A549 (cell line): Measurements from ENCODE around the gene ESRP2. TPM values are rescaled to one million over a fixed set of nuclear protein-coding genes. Genes with fewer than 3 reads are reported as not detected.

Experiments
- ATAC-seq, 2 experiments: fragments of 200-7000 bp in 1 of 2; fragments of >200 bp in 1 of 2; cut with Nextera tagmentation in 1 of 2; cut with Tn5 transposase in 1 of 2; 3 replicates each; pipeline versions ENCODE4 v1.8.0 to v1.9.1; 2018 to 2020; ENCODE audit warnings: mild to moderate bottlenecking in 1 of 2, moderate library complexity in 1 of 2
- CTCF ChIA-PET: fragments of 300-600 bp; sonication (Branson Sonifier 250); formaldehyde crosslinking; extraction: SDS; loops from one replicate; lab custom pipeline; 2021; ENCODE audit warnings: antibody characterized with exemption, inconsistent platforms; lab: Yijun Ruan, JAX
- POLR2A ChIA-PET: fragments of 350-600 bp; formaldehyde crosslinking; extraction: SDS; loops from one replicate; lab custom pipeline; 2021; ENCODE audit warnings: antibody characterized with exemption, inconsistent platforms; lab: Yijun Ruan, JAX
- DNase-seq, 2 experiments: peaks; one replicate each; pipeline versions ENCODE4 v3.0.0 to v3.0.0-alpha.2; 2011 to 2016; ENCODE audit warnings: low read depth in 1 of 2, low spot score in 1 of 2
- FAIRE-seq: peaks from 2 replicates; lab custom pipeline; 2011; peaks lifted over from hg19 to GRCh38; lab: Jason Lieb, UNC
- H3K27ac ChIP-seq, 2 experiments: fragments of >200 bp; sonication (Bioruptor Twin); formaldehyde crosslinking; 3 replicates each; pipeline ENCODE4 v1.5.1; 2016 to 2017
- H3K4me1 ChIP-seq: fragments of >200 bp; sonication (Bioruptor Twin); formaldehyde crosslinking; 3 replicates; pipeline ENCODE4 v1.6.1; 2016
- H3K4me2 ChIP-seq: fragments of >200 bp; sonication (Bioruptor Twin); formaldehyde crosslinking; 3 replicates; pipeline ENCODE4 v1.6.1; 2016
- H3K4me3 ChIP-seq: fragments of >200 bp; sonication (Bioruptor Twin); formaldehyde crosslinking; 3 replicates; pipeline ENCODE4 v1.5.1; 2016
- H3K9me3 ChIP-seq: fragments of >200 bp; sonication (Bioruptor Twin); formaldehyde crosslinking; 3 replicates; pipeline ENCODE4 v1.6.1; 2016
- CBX8 ChIP-seq: fragments of 200-600 bp; sonication (generic); IDR thresholded peaks from 2 replicates; pipeline ENCODE4 v1.6.1; 2016
- CEBPB ChIP-seq, 2 experiments: fragments of >200 bp in 1 of 2; sonication (Bioruptor Twin) in 1 of 2; formaldehyde crosslinking in 1 of 2; IDR thresholded peaks; 2 replicates each; pipeline ENCODE4 v1.6.1; 2012 to 2016
- CHD2 ChIP-seq: fragments of 150-350 bp; IDR thresholded peaks from 2 replicates; pipeline ENCODE4 v1.6.1; 2014; ENCODE audit warnings: low read length; ENCODE audit not compliant: partially characterized antibody
- CHD4 ChIP-seq: fragments of 200-600 bp; sonication (generic); IDR thresholded peaks from 2 replicates; pipeline ENCODE4 v1.6.1; 2016; ENCODE audit warnings: antibody characterized with exemption, mild to moderate bottlenecking, borderline replicate concordance
- EHF ChIP-seq: fragments of 250-450 bp; sonication (Bioruptor Pico); IDR thresholded peaks from 2 replicates; pipeline ENCODE4 v1.5.0; 2020; ENCODE audit warnings: mild to moderate bottlenecking
- EHMT2 ChIP-seq: fragments of 200-600 bp; sonication (generic); IDR thresholded peaks from 2 replicates; pipeline ENCODE4 v1.6.1; 2016; ENCODE audit warnings: antibody characterized with exemption, low read depth, mild to moderate bottlenecking, moderate library complexity
- EP300 ChIP-seq, 2 experiments: fragments of >200 bp; sonication (Bioruptor Twin); formaldehyde crosslinking; IDR thresholded peaks; 2 replicates in 1 of 2; 3 replicates in 1 of 2; pipeline ENCODE4 v1.6.1; 2016 to 2017
- FOSL2 ChIP-seq, 2 experiments: fragments of 450-650 bp in 1 of 2; fragments of >200 bp in 1 of 2; sonication (Bioruptor Twin) in 1 of 2; formaldehyde crosslinking; IDR thresholded peaks; 2 replicates each; pipeline versions ENCODE4 v1.5.0 to v1.6.1; 2016 to 2020; ENCODE audit warnings: mild to moderate bottlenecking in 1 of 2, moderate library complexity in 1 of 2
- GATA3 ChIP-seq: IDR thresholded peaks from 2 replicates; pipeline ENCODE4 v1.6.1; 2012; ENCODE audit warnings: borderline replicate concordance
- HOXA7 ChIP-seq: fragments of 250-450 bp; sonication (Bioruptor Pico); IDR thresholded peaks from 2 replicates; pipeline ENCODE4 v1.5.0; 2020; ENCODE audit warnings: mild to moderate bottlenecking, moderate library complexity
- HOXB5 ChIP-seq: fragments of 250-450 bp; sonication (Bioruptor Pico); IDR thresholded peaks from 2 replicates; pipeline ENCODE4 v1.5.0; 2020; ENCODE audit warnings: mild to moderate bottlenecking, moderate library complexity
- JUN ChIP-seq, 2 experiments: fragments of >200 bp; sonication (Bioruptor Twin); formaldehyde crosslinking; IDR thresholded peaks; 2 replicates in 1 of 2; 3 replicates in 1 of 2; pipeline ENCODE4 v1.6.1; 2016 to 2017
- JUNB ChIP-seq: fragments of >200 bp; sonication (Bioruptor Twin); formaldehyde crosslinking; IDR thresholded peaks from 2 replicates; pipeline ENCODE4 v1.6.1; 2016
- MAFK ChIP-seq: fragments of 450-650 bp; IDR thresholded peaks from 2 replicates; pipeline ENCODE4 v1.6.1; 2014; ENCODE audit not compliant: partially characterized antibody
- PBX3 ChIP-seq: IDR thresholded peaks from 2 replicates; pipeline ENCODE4 v1.6.1; 2012
- PHF8 ChIP-seq: fragments of 200-600 bp; sonication (generic); IDR thresholded peaks from 2 replicates; pipeline ENCODE4 v1.6.1; 2016; ENCODE audit warnings: low read depth, mild to moderate bottlenecking, antibody characterized with exemption, moderate library complexity, borderline replicate concordance
- POLR2A ChIP-seq: IDR thresholded peaks from 2 replicates; pipeline ENCODE4 v1.6.1; 2012; ENCODE audit warnings: mild to moderate bottlenecking, low read length
- RARB ChIP-seq: fragments of 250-450 bp; sonication (Bioruptor Pico); IDR thresholded peaks from 2 replicates; pipeline ENCODE4 v1.8.0; 2021; ENCODE audit warnings: mild to moderate bottlenecking, moderate library complexity
- RCOR1 ChIP-seq: fragments of 150-350 bp; IDR thresholded peaks from 2 replicates; pipeline ENCODE4 v1.6.1; 2014; ENCODE audit warnings: antibody characterized with exemption, low read length, low read depth
- TFCP2L1 ChIP-seq: fragments of 250-450 bp; sonication (Bioruptor Pico); IDR thresholded peaks from 2 replicates; pipeline ENCODE4 v1.5.0; 2021; ENCODE audit warnings: mild to moderate bottlenecking
- WGBS: methylation state at CpG from one replicate; pipeline ENCODE4 v1.1.6; 2017; ENCODE audit errors: missing lambda C conversion rate; 5-methylcytosine and 5-hydroxymethylcytosine counted together
- polyA plus RNA-seq, 4 experiments: library from polyadenylated mRNA; depleted of rRNA in 3 of 4; stranded (reverse); fragments of >200 nt; fragmentation: RNase III in 1 of 4; extraction: RNeasy Plus Mini Kit Qiagen cat#74134 plus additional on column Dnase treatment in 1 of 4; gene quantifications; 2 replicates in 3 of 4; 3 replicates in 1 of 4; pipeline ENCODE4 v1.2.3, GENCODE V29; 2011 to 2017
- TF ChIP-seq, protein P1 (sequence below): fragments of 200-600 bp; sonication (generic); IDR thresholded peaks from 2 replicates; pipeline ENCODE4 v1.6.1; 2016; ENCODE audit warnings: antibody characterized with exemption, mild to moderate bottlenecking, moderate library complexity
- TF ChIP-seq, protein P2 (sequence below): IDR thresholded peaks from 2 replicates; pipeline ENCODE4 v1.6.1; 2012; ENCODE audit warnings: low read depth, borderline replicate concordance

Gene ESRP2
- polyA plus RNA-seq, 2 of the 4 experiments (the other 2 are of a cell fraction): 0.08 to 0.09 TPM

DNA sequence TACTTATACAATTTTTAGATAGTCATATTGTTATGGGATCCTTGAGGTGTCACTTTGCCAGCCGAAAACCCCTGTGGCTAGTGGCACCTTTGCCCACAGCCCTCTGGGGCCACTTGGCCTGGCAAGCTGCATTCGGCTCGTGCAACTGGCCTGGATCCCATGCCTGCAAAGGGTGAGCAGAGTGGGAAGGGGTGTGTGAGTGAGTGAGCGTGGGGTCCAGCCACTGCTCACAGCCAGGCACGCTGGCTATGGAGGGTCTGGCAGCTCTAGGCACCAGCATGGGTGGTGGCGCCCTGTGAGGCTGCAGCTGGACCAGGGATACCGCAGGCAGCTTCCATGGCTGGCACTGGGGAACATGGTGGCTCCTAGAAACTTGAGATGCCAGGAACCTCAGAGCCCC lies 49.0 kb downstream of the ESRP2 start:
- H3K4me1 ChIP-seq: no peaks in the 10 kb centered on the region
- ChIA-PET CTCF (interaction anchor here (1.0 to 1.1 kb wide), 2 partner anchors 11 to 43 kb away, joined by 3 read pairs; no protein-coding TSS in a partner anchor), POLR2A (no interaction called here)
- H3K4me2 ChIP-seq: no peak overlapping the region
- no peaks in the 10 kb centered on the region for H3K9me3 ChIP-seq
- H3K4me3 ChIP-seq: no peak overlapping the region
- 97% methylated on average over 6 of the region's 7 CpGs for WGBS
- no peak overlapping the region for H3K27ac ChIP-seq
- DNase-seq (no peak), ATAC-seq (no peak), FAIRE-seq (no peak)
- TF ChIP-seq MAFK: no peak
- TF ChIP-seq POLR2A: 0 out of 2 replicates have a peak, but pooled peaks have one; percentile 12

- CTCF ChIA-PET: interaction anchor here (1.3 to 1.6 kb wide), 2 partner anchors 13 to 46 kb away, joined by 3 to 4 read pairs; no protein-coding TSS in a partner anchor
Measured at GRCh38 chr16:68183046-68183445, 52.9 kb downstream of the ESRP2 start.

GRCh38 chr16:68179855-68180254 lies 56.1 kb downstream of the ESRP2 start:
- Histone ChIP-seq H3K4me2 (no peak overlapping the region), H3K4me3 (no peak overlapping the region), H3K4me1 (no peaks in the 10 kb centered on the region), H3K9me3 (no peaks in the 10 kb centered on the region), H3K27ac (no peak overlapping the region)
- TF ChIP-seq, protein P1, sequence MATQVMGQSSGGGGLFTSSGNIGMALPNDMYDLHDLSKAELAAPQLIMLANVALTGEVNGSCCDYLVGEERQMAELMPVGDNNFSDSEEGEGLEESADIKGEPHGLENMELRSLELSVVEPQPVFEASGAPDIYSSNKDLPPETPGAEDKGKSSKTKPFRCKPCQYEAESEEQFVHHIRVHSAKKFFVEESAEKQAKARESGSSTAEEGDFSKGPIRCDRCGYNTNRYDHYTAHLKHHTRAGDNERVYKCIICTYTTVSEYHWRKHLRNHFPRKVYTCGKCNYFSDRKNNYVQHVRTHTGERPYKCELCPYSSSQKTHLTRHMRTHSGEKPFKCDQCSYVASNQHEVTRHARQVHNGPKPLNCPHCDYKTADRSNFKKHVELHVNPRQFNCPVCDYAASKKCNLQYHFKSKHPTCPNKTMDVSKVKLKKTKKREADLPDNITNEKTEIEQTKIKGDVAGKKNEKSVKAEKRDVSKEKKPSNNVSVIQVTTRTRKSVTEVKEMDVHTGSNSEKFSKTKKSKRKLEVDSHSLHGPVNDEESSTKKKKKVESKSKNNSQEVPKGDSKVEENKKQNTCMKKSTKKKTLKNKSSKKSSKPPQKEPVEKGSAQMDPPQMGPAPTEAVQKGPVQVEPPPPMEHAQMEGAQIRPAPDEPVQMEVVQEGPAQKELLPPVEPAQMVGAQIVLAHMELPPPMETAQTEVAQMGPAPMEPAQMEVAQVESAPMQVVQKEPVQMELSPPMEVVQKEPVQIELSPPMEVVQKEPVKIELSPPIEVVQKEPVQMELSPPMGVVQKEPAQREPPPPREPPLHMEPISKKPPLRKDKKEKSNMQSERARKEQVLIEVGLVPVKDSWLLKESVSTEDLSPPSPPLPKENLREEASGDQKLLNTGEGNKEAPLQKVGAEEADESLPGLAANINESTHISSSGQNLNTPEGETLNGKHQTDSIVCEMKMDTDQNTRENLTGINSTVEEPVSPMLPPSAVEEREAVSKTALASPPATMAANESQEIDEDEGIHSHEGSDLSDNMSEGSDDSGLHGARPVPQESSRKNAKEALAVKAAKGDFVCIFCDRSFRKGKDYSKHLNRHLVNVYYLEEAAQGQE: no peak
- no peak for TF ChIP-seq JUNB
- no peak for TF ChIP-seq PBX3
- WGBS: 87% methylated on average over 4 of the region's 4 CpGs
- ChIA-PET CTCF (no interaction called here), POLR2A (no interaction called here)
- DNase-seq (no peak), ATAC-seq (no peak), FAIRE-seq (no peak)

More at GRCh38 chr16:68183046-68183445, 52.9 kb downstream of the ESRP2 start:
- ATAC-seq: no peak
- Histone ChIP-seq H3K4me2 (no peak overlapping the region), H3K27ac (no peak overlapping the region), H3K4me3 (no peak overlapping the region), H3K4me1 (no peaks in the 10 kb centered on the region), H3K9me3 (no peaks in the 10 kb centered on the region)
- DNase-seq: no peak
- POLR2A ChIA-PET: no interaction called here
- 75% methylated on average over 3 of the region's 3 CpGs for WGBS
- TF ChIP-seq EP300 (IDR thresholded peaks at IDR 0.05) (no peak), CHD2 (no peak), FOSL2 (IDR thresholded peaks at IDR 0.05) (no peak), FOSL2 (CRISPR knock-in tag; IDR thresholded peaks at IDR 0.05) (no peak), RCOR1 (no peak), CHD4 (no peak), JUNB (no peak), PHF8 (no peak), HOXA7 (no peak), EHF (CRISPR knock-in tag) (no peak), JUN (IDR thresholded peaks at IDR 0.05) (no peak), TFCP2L1 (CRISPR knock-in tag) (no peak)
- TF ChIP-seq, all 56 proteins: peak for 0
- FAIRE-seq: no peak

- no peak for DNase-seq
- CTCF ChIA-PET: interaction anchor here (1.0 kb wide), 1 partner anchor 49 kb away, joined by 3 read pairs; no protein-coding TSS in a partner anchor
- no peak for ATAC-seq
- Histone ChIP-seq H3K27ac (no peak overlapping the region), H3K4me3 (no peak overlapping the region), H3K9me3 (no peaks in the 10 kb centered on the region), H3K4me1 (no peaks in the 10 kb centered on the region), H3K4me2 (no peak overlapping the region)
- FAIRE-seq: no peak
- POLR2A ChIA-PET: no interaction called here
- WGBS: 91% methylated on average over 2 of the region's 2 CpGs
- no peak for TF ChIP-seq RARB
- TF ChIP-seq JUN (IDR thresholded peaks at IDR 0.05): no peak
- no peak for TF ChIP-seq CBX8
- TF ChIP-seq EHMT2: no peak
- TF ChIP-seq, protein P2, sequence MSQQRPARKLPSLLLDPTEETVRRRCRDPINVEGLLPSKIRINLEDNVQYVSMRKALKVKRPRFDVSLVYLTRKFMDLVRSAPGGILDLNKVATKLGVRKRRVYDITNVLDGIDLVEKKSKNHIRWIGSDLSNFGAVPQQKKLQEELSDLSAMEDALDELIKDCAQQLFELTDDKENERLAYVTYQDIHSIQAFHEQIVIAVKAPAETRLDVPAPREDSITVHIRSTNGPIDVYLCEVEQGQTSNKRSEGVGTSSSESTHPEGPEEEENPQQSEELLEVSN: no peak
- TF ChIP-seq CEBPB (IDR thresholded peaks at IDR 0.05): no peak
- TF ChIP-seq GATA3: no peak
- TF ChIP-seq HOXB5 (CRISPR knock-in tag): no peak
Measured at GRCh38 chr16:68179196-68179795, 56.6 kb downstream of the ESRP2 start.
